Endothelial cell of umbilical vein (primary cell): ENCODE measurements around the gene CGRRF1. TPM values are rescaled to one million over a fixed set of nuclear protein-coding genes. Genes with fewer than 3 reads are reported as not detected.

Source experiments
- BruUV-seq: library from RNA; stranded (reverse); fragments of 400-500 nt; replicated peaks from 2 replicates; lab custom pipeline; 2021; lab: Mats Ljungman, UMichigan
- CTCF ChIA-PET: fragments of 300-600, 350-600 bp; sonication (Branson Sonifier 250); formaldehyde crosslinking; loops from one replicate; lab custom pipeline; 2021; ENCODE audit warnings: antibody characterized with exemption, inconsistent platforms; lab: Charles Lee
- POLR2A ChIA-PET: fragments of 300-600, 350-600 bp; sonication (Branson Sonifier 250); formaldehyde crosslinking; loops from one replicate; lab custom pipeline; 2021; ENCODE audit warnings: antibody characterized with exemption, inconsistent platforms; lab: Charles Lee
- DNase-seq: peaks from one replicate; pipeline ENCODE4 v3.0.0-alpha.2; 2011; ENCODE audit warnings: low read depth, low spot score
- FAIRE-seq: peaks from 2 replicates; lab custom pipeline; 2011; peaks lifted over from hg19 to GRCh38; lab: Jason Lieb, UNC
- H2AFZ ChIP-seq: 2 replicates; pipeline ENCODE4 v1.6.0; 2012; ENCODE audit warnings: low read depth, low read length, control low read depth, inconsistent platforms
- H3K27ac ChIP-seq: 2 replicates; pipeline ENCODE4 v1.5.1; 2011; ENCODE audit warnings: low read depth, mild to moderate bottlenecking, control low read depth, low read length, moderate library complexity; ENCODE audit not compliant: insufficient read depth
- H3K27me3 ChIP-seq, 2 experiments: 2 replicates each; pipeline versions ENCODE4 v1.6.0 to v1.6.1; 2011; ENCODE audit warnings: low read length in 2 of 2, mixed read lengths in 1 of 2; ENCODE audit not compliant: control insufficient read depth in 2 of 2, insufficient read depth in 2 of 2
- H3K36me3 ChIP-seq, 2 experiments: 2 replicates in 1 of 2; 3 replicates in 1 of 2; pipeline ENCODE4 v1.5.1; 2011; ENCODE audit warnings: low read length in 2 of 2, mild to moderate bottlenecking in 1 of 2, moderate library complexity in 1 of 2; ENCODE audit not compliant: control insufficient read depth in 2 of 2, insufficient read depth in 2 of 2; ENCODE audit errors: extremely low read depth in 1 of 2
- H3K4me1 ChIP-seq: 3 replicates; pipeline ENCODE4 v1.5.1; 2011; ENCODE audit warnings: mild to moderate bottlenecking, low read length; ENCODE audit not compliant: control insufficient read depth, insufficient read depth; ENCODE audit errors: extremely low read depth
- H3K4me2 ChIP-seq: 2 replicates; pipeline ENCODE4 v1.6.1; 2011; ENCODE audit warnings: low read length, control low read depth, mixed read lengths; ENCODE audit not compliant: insufficient read depth
- H3K4me3 ChIP-seq, 3 experiments: fragments of 200-600 bp in 1 of 3; sonication (generic), shearing (Covaris generic) in 1 of 3; replicated peaks in 1 of 3; 2 replicates each; pipeline ENCODE4 v1.5.1; 2011 to 2016; ENCODE audit warnings: control low read depth in 3 of 3, low read length in 3 of 3, mild to moderate bottlenecking in 2 of 3, inconsistent platforms in 1 of 3, low read depth in 1 of 3, moderate library complexity in 1 of 3; ENCODE audit not compliant: insufficient read depth in 1 of 3
- H3K79me2 ChIP-seq: 2 replicates; pipeline ENCODE4 v1.6.0; 2012; ENCODE audit warnings: low read length, inconsistent platforms; ENCODE audit not compliant: control insufficient read depth, insufficient read depth
- H3K9ac ChIP-seq: replicated peaks from 2 replicates; pipeline ENCODE3; 2011; ENCODE audit warnings: low read length, control low read depth; ENCODE audit not compliant: insufficient read depth; ENCODE audit errors: extremely low read depth
- H3K9me1 ChIP-seq: replicated peaks from 3 replicates; pipeline ENCODE4 v1.6.0; 2011; ENCODE audit warnings: mild to moderate bottlenecking, low read length; ENCODE audit not compliant: control insufficient read depth, insufficient read depth; ENCODE audit errors: extremely low read depth
- H3K9me3 ChIP-seq: replicated peaks from 2 replicates; pipeline ENCODE4 v1.5.1; 2012; ENCODE audit warnings: low read length, inconsistent platforms; ENCODE audit not compliant: control insufficient read depth, insufficient read depth
- H4K20me1 ChIP-seq: replicated peaks from 2 replicates; pipeline ENCODE3; 2011; ENCODE audit warnings: mild to moderate bottlenecking, low read length; ENCODE audit not compliant: control insufficient read depth, insufficient read depth; ENCODE audit errors: extremely low read depth
- CTCF ChIP-seq, 2 donors: IDR thresholded peaks; 1 replicate in 1 of 2; 2 replicates in 1 of 2; pipeline ENCODE4 v1.5.1; 2011; ENCODE audit warnings: low read length in 2 of 2, mild to moderate bottlenecking in 2 of 2, moderate library complexity in 2 of 2, control low read depth in 1 of 2, inconsistent platforms in 1 of 2, low read depth in 1 of 2; ENCODE audit not compliant: insufficient read depth in 1 of 2; ENCODE audit errors: extremely low read depth in 1 of 2
- EZH2 ChIP-seq: IDR thresholded peaks from 2 replicates; pipeline ENCODE4 v1.6.1; 2012; ENCODE audit warnings: borderline replicate concordance, low read depth, mild to moderate bottlenecking, moderate library complexity, low read length, inconsistent platforms; ENCODE audit not compliant: severe bottlenecking
- FOS ChIP-seq: IDR thresholded peaks from 2 replicates; pipeline ENCODE4 v1.6.1; 2011; ENCODE audit warnings: mild to moderate bottlenecking, low read length, moderate library complexity, borderline replicate concordance; ENCODE audit not compliant: insufficient read depth
- GATA2 ChIP-seq: IDR thresholded peaks from 2 replicates; pipeline ENCODE4 v1.7.0; 2011; ENCODE audit warnings: low read depth, mild to moderate bottlenecking, moderate library complexity, mixed read lengths, low read length; ENCODE audit not compliant: insufficient read length, insufficient read depth
- JUN ChIP-seq: IDR thresholded peaks from 2 replicates; pipeline ENCODE4 v1.6.1; 2011; ENCODE audit warnings: borderline replicate concordance, low read depth; ENCODE audit not compliant: insufficient read length, insufficient read depth
- MAX ChIP-seq: IDR thresholded peaks from 2 replicates; pipeline ENCODE4 v1.6.1; 2011; ENCODE audit not compliant: insufficient read depth, insufficient read length
- MYC ChIP-seq: IDR thresholded peaks from one replicate; pipeline ENCODE4 v1.6.1; 2011; ENCODE audit warnings: mild to moderate bottlenecking, low read depth, low read length
- POLR2A ChIP-seq: IDR thresholded peaks from 2 replicates; pipeline ENCODE4 v1.6.1; 2012; ENCODE audit warnings: low read depth, mild to moderate bottlenecking, control low read depth, low read length
- POLR2AphosphoS5 ChIP-seq: IDR thresholded peaks from 2 replicates; pipeline ENCODE4 v1.6.1; 2012; ENCODE audit warnings: low read depth, mild to moderate bottlenecking, control low read depth, low read length, moderate library complexity; ENCODE audit not compliant: insufficient read depth
- dilution Hi-C: fragments of 300-500 bp; cut with MboI; formaldehyde crosslinking; loops from one replicate; pipeline ENCODE4 v1.15.0; 2019; ENCODE audit warnings: low sequenced_read_pairs; ENCODE audit not compliant: extremely low pct_ligation_motif_present
- intact Hi-C: fragments of 100-400 bp; cut with micrococcal nuclease; formaldehyde crosslinking; loops from one replicate; pipeline ENCODE4 v1.10.0; 2022
- polyA plus RNA-seq, 4 experiments: library from polyadenylated mRNA; depleted of rRNA in 3 of 4; stranded (reverse) in 3 of 4; unstranded in 1 of 4; fragments of >200 nt; gene quantifications; 2 replicates each; pipeline versions ENCODE4 v1.2.1 to v1.2.3, GENCODE V29; 2011 to 2012; ENCODE audit warnings: missing spikeins in 1 of 4
- total RNA-seq: library from RNA; stranded (reverse); gene quantifications from 2 replicates; pipeline ENCODE4 v1.2.3, GENCODE V29; 2021

Gene CGRRF1
- total and polyA plus RNA-seq, 2 donors (not counting 3 experiments of a cell fraction or from before 2014, with no cell fraction given): 6.6 to 15.7 TPM

- Histone ChIP-seq H3K36me3 (no peaks in the 10 kb centered on the region), H3K79me2 (no peaks in the 10 kb centered on the region), H3K4me3 (no peak overlapping the region), H3K9ac (no peak overlapping the region), H4K20me1 (no peaks in the 10 kb centered on the region), H2AFZ (no peak overlapping the region), H3K4me2 (no peak overlapping the region), H3K27me3 (peaks cover 0 to 6% of the 10 kb centered on the region in 2 experiments), H3K27ac (no peak overlapping the region), H3K9me3 (no peaks in the 10 kb centered on the region), H3K4me1 (peaks cover 3% of the 10 kb centered on the region), H3K9me1 (no peaks in the 10 kb centered on the region)
- TF ChIP-seq JUN (no peak), POLR2AphosphoS5 (no peak), EZH2 (no peak), CTCF (IDR thresholded peaks at IDR 0.05; ENCODE audit: extremely low read depth in 1 of 2, insufficient read depth in 1 of 2, low read depth in 1 of 2, low read length in 2 of 2) (no peak), MYC (no peak), POLR2A (no peak), MAX (no peak), FOS (no peak), GATA2 (no peak)
- ChIA-PET POLR2A (no interaction called here), CTCF (interaction anchor here (0.6 to 1.1 kb wide), 2 partner anchors 55 to 459 kb away, joined by 3 read pairs; no protein-coding TSS in a partner anchor)
- no peak for DNase-seq
- no peak for FAIRE-seq
- intact Hi-C loops: no loop called here
- no TSS peak for BruUV-seq
- dilution Hi-C loops: no loop called here
Observed at GRCh38 chr14:54497224-54497623, 12.5 kb upstream of the CGRRF1 start.
